A673 (cell line): ENCODE data around the gene SUPT3H. TPM values are rescaled to one million over a fixed set of nuclear protein-coding genes. Genes with fewer than 3 reads are reported as not detected.

Experiments
- BruUV-seq: library from RNA; stranded (reverse); fragments of 400-500 nt; replicated peaks from 2 replicates; lab custom pipeline; 2021; lab: Mats Ljungman, UMichigan
- CTCF ChIA-PET: fragments of 300-600 bp; sonication (Branson Sonifier 250); formaldehyde crosslinking; loops from one replicate; lab custom pipeline; 2022; ENCODE audit warnings: antibody characterized with exemption; lab: Charles Lee
- POLR2A ChIA-PET: fragments of 300-600 bp; sonication (Branson Sonifier 250); formaldehyde crosslinking; loops from one replicate; lab custom pipeline; 2022; ENCODE audit warnings: antibody characterized with exemption; ENCODE audit not compliant: low non-redundant PET; lab: Charles Lee
- DNase-seq: peaks from one replicate; pipeline ENCODE4 v3.0.0-alpha.2; 2015; ENCODE audit warnings: low spot score
- H3K27ac ChIP-seq: fragments of 200-600 bp; sonication (generic); 2 replicates; pipeline ENCODE4 v1.5.1; 2016; ENCODE audit warnings: mixed run types, low read depth, mild to moderate bottlenecking, mixed read lengths, antibody characterized with exemption, low read length; ENCODE audit not compliant: poor library complexity, severe bottlenecking
- H3K27me3 ChIP-seq: fragments of 200-600 bp; sonication (generic); replicated peaks from 2 replicates; pipeline ENCODE4 v1.6.1; 2017; ENCODE audit warnings: mixed run types, low read depth, mild to moderate bottlenecking, mixed read lengths, antibody characterized with exemption, low read length; ENCODE audit not compliant: insufficient read depth, poor library complexity
- H3K36me3 ChIP-seq: fragments of 200-600 bp; sonication (generic); 2 replicates; pipeline ENCODE4 v1.6.1; 2016; ENCODE audit warnings: mixed run types, mild to moderate bottlenecking, mixed read lengths, antibody characterized with exemption, low read length; ENCODE audit not compliant: insufficient read depth, poor library complexity, severe bottlenecking
- H3K4me1 ChIP-seq: fragments of 200-600 bp; sonication (generic); 2 replicates; pipeline ENCODE4 v1.6.1; 2017; ENCODE audit warnings: mixed run types, mild to moderate bottlenecking, mixed read lengths, antibody characterized with exemption, low read length; ENCODE audit not compliant: insufficient read depth, poor library complexity, severe bottlenecking
- H3K4me3 ChIP-seq: fragments of 200-600 bp; sonication (generic); 2 replicates; pipeline ENCODE4 v1.5.1; 2016; ENCODE audit warnings: low read depth, mixed run types, mild to moderate bottlenecking, mixed read lengths, low read length; ENCODE audit not compliant: poor library complexity, severe bottlenecking
- H3K9me3 ChIP-seq: fragments of 200-600 bp; sonication (generic); 2 replicates; pipeline ENCODE4 v1.6.1; 2016; ENCODE audit warnings: mixed run types, low read depth, mild to moderate bottlenecking, mixed read lengths, antibody characterized with exemption, low read length; ENCODE audit not compliant: poor library complexity, severe bottlenecking
- EZH2 ChIP-seq: fragments of 200-600 bp; sonication (generic); IDR thresholded peaks from 2 replicates; pipeline ENCODE4 v1.6.1; 2017; ENCODE audit warnings: borderline replicate concordance, low read depth, mild to moderate bottlenecking, mixed read lengths, antibody characterized with exemption, low read length; ENCODE audit not compliant: poor library complexity, severe bottlenecking
- intact Hi-C: fragments of 100-400 bp; cut with micrococcal nuclease; formaldehyde crosslinking; loops from one replicate; pipeline ENCODE4 v1.10.0; 2022; ENCODE audit not compliant: unreplicated experiment
- total RNA-seq: library from RNA; stranded (reverse); gene quantifications from 2 replicates; pipeline ENCODE4 v1.2.3, GENCODE V29; 2021
- TF ChIP-seq, protein P1 (sequence below): fragments of 300-800, 200-600 bp; sonication (generic); conservative IDR thresholded peaks from 2 replicates; pipeline ENCODE4 v1.5.1; 2017; ENCODE audit warnings: low read depth, mild to moderate bottlenecking, antibody characterized with exemption, low read length, moderate library complexity, mixed read lengths

The SUPT3H gene
- total RNA-seq, 1 experiment from 2014 or later: 10.8 TPM

DNA sequence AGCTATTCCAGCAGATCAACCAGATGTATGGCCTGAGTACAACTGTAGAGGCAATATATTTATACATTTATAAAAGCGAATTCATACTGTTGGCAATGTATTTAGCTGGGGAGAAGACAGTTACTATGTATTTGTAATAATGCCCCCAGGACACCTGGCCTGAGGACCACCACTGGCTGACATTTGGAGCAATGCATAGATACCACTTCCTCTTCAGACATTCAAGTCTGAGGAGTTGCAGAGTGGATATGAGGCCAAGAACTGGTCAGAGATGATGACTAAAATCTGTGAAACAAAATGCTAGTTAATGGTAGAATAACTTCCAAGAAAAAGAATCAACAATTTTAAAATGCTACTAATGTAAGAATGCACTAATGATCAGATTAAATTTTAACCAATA, 527.9 kb downstream of the SUPT3H start:
- BruUV-seq: no TSS peak
- H3K36me3 ChIP-seq: no peaks in the 10 kb centered on the region
- POLR2A ChIA-PET: no interaction called here
- TF ChIP-seq, protein P1, sequence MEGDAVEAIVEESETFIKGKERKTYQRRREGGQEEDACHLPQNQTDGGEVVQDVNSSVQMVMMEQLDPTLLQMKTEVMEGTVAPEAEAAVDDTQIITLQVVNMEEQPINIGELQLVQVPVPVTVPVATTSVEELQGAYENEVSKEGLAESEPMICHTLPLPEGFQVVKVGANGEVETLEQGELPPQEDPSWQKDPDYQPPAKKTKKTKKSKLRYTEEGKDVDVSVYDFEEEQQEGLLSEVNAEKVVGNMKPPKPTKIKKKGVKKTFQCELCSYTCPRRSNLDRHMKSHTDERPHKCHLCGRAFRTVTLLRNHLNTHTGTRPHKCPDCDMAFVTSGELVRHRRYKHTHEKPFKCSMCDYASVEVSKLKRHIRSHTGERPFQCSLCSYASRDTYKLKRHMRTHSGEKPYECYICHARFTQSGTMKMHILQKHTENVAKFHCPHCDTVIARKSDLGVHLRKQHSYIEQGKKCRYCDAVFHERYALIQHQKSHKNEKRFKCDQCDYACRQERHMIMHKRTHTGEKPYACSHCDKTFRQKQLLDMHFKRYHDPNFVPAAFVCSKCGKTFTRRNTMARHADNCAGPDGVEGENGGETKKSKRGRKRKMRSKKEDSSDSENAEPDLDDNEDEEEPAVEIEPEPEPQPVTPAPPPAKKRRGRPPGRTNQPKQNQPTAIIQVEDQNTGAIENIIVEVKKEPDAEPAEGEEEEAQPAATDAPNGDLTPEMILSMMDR: no peak
- TF ChIP-seq EZH2: no peak
- CTCF ChIA-PET: no interaction called here
- peaks cover 2% of the 10 kb centered on the region for H3K4me1 ChIP-seq
- intact Hi-C loops: no loop called here
- H3K27ac ChIP-seq: no peak overlapping the region
- no peak overlapping the region for H3K4me3 ChIP-seq
- no peaks in the 10 kb centered on the region for H3K9me3 ChIP-seq
- no peaks in the 10 kb centered on the region for H3K27me3 ChIP-seq
- DNase-seq: no peak

DNA sequence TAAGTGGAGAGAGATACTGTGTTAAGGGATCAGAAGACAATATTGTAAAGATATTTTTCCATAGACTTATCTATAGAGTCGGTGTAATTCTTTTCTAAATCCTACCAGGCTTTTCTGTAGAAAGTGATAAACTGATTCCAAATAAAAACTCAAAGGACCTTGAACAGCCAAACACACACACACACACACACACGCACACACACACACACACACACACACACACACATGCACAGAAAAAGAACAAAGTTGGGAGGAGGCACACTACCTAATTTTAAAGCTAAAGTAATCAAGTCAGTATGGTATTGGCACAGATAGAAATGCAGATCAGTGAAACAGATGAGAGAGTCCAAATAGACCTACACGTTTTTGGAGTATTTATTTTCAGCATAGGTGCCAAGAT, 534.0 kb downstream of the SUPT3H start:
- Histone ChIP-seq H3K36me3 (no peaks in the 10 kb centered on the region), H3K9me3 (no peaks in the 10 kb centered on the region), H3K27ac (no peak overlapping the region), H3K4me3 (no peak overlapping the region), H3K27me3 (no peaks in the 10 kb centered on the region), H3K4me1 (no peaks in the 10 kb centered on the region)
- no peak for TF ChIP-seq EZH2
- TF ChIP-seq, protein P1: no peak
- no peak for DNase-seq
- intact Hi-C loops: no loop called here
- no TSS peak for BruUV-seq
- ChIA-PET CTCF (no interaction called here), POLR2A (no interaction called here)

DNA sequence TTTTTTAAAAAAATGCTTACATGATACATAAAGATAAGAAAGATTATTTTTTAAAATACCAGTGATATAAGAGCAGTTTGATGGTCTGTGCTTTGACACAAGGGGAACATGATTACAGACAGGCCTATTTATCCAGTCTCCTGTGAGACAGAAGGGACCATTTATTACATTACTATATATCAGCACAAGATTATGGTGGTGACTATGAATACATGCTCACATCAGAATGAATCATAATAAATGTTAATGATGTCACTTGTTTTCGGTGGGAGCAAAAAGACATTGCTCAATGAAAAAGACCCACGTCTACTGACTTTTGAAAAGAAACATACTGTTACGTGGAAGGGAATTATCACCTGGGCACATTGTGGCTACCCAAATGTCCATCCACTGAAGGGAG, 535.1 kb downstream of the SUPT3H start:
- no peak overlapping the region for H3K4me3 ChIP-seq
- no peaks in the 10 kb centered on the region for H3K36me3 ChIP-seq
- DNase-seq: no peak
- H3K4me1 ChIP-seq: no peaks in the 10 kb centered on the region
- BruUV-seq: no TSS peak
- no peak overlapping the region for H3K27ac ChIP-seq
- H3K9me3 ChIP-seq: no peaks in the 10 kb centered on the region
- TF ChIP-seq, protein P1: no peak
- TF ChIP-seq EZH2: no peak
- intact Hi-C loops: no loop called here
- no peaks in the 10 kb centered on the region for H3K27me3 ChIP-seq
- POLR2A ChIA-PET: no interaction called here
- CTCF ChIA-PET: no interaction called here
